H9 (cell line): ENCODE measurements around the gene BAZ1B. TPM values are rescaled to one million over a fixed set of nuclear protein-coding genes. Genes with fewer than 3 reads are reported as not detected.

ENCODE experiments used
- DNase-seq: peaks from one replicate; pipeline ENCODE4 v3.0.0-alpha.2; 2017
- H2AFZ ChIP-seq: one replicate; pipeline ENCODE4 v1.6.1; 2013; ENCODE audit warnings: mild to moderate bottlenecking, low read length, control low read depth, moderate library complexity
- H2AK5ac ChIP-seq: 2 replicates; pipeline ENCODE4 v1.6.1; 2013; ENCODE audit warnings: low read length, control low read depth, mixed read lengths; ENCODE audit not compliant: insufficient read length
- H2BK120ac ChIP-seq: one replicate; pipeline ENCODE4 v1.6.1; 2013; ENCODE audit warnings: low read depth, mild to moderate bottlenecking, low read length, control low read depth, inconsistent platforms; ENCODE audit not compliant: poor library complexity, severe bottlenecking
- H2BK12ac ChIP-seq: 2 replicates; pipeline ENCODE4 v1.6.1; 2013; ENCODE audit warnings: low read length, control low read depth, mixed read lengths, low read depth; ENCODE audit not compliant: insufficient read length
- H2BK15ac ChIP-seq: 2 replicates; pipeline ENCODE4 v1.6.1; 2013; ENCODE audit warnings: low read depth, low read length, control low read depth
- H2BK20ac ChIP-seq: one replicate; pipeline ENCODE4 v1.6.1; 2013; ENCODE audit warnings: low read depth, mild to moderate bottlenecking, low read length, control low read depth, inconsistent platforms; ENCODE audit not compliant: poor library complexity, severe bottlenecking
- H2BK5ac ChIP-seq: 2 replicates; pipeline ENCODE4 v1.6.1; 2013; ENCODE audit warnings: low read length, control low read depth, mixed read lengths; ENCODE audit not compliant: insufficient read length
- H3K14ac ChIP-seq: 2 replicates; pipeline ENCODE4 v1.6.1; 2013; ENCODE audit warnings: low read length, control low read depth; ENCODE audit not compliant: insufficient read depth
- H3K18ac ChIP-seq: 2 replicates; pipeline ENCODE4 v1.6.1; 2013; ENCODE audit warnings: low read depth, mild to moderate bottlenecking, mixed read lengths, low read length, control low read depth; ENCODE audit not compliant: insufficient read length
- H3K23ac ChIP-seq: 2 replicates; pipeline ENCODE4 v1.6.1; 2013; ENCODE audit warnings: low read length, control low read depth, mixed read lengths, low read depth; ENCODE audit not compliant: insufficient read length
- H3K23me2 ChIP-seq: 2 replicates; pipeline ENCODE4 v1.6.1; 2013; ENCODE audit warnings: low read depth, mild to moderate bottlenecking, mixed read lengths, low read length, control low read depth; ENCODE audit not compliant: insufficient read length, poor library complexity, severe bottlenecking
- H3K27ac ChIP-seq: 2 replicates; pipeline ENCODE4 v1.5.1; 2013; ENCODE audit warnings: low read length, control low read depth, mixed read lengths, low read depth; ENCODE audit not compliant: insufficient read length
- H3K27me3 ChIP-seq: 2 replicates; pipeline ENCODE4 v1.6.1; 2013; ENCODE audit warnings: low read length, control low read depth, inconsistent platforms; ENCODE audit not compliant: insufficient read depth
- H3K4ac ChIP-seq: 2 replicates; pipeline ENCODE4 v1.6.1; 2013; ENCODE audit warnings: low read depth, mild to moderate bottlenecking, control low read depth, inconsistent platforms, low read length, moderate library complexity
- H3K4me1 ChIP-seq: 2 replicates; pipeline ENCODE4 v1.6.1; 2013; ENCODE audit warnings: low read length, control low read depth, inconsistent platforms; ENCODE audit not compliant: insufficient read depth
- H3K4me2 ChIP-seq: 2 replicates; pipeline ENCODE4 v1.6.1; 2013; ENCODE audit warnings: low read length, control low read depth, mixed read lengths; ENCODE audit not compliant: insufficient read length, insufficient read depth
- H3K56ac ChIP-seq: 2 replicates; pipeline ENCODE4 v1.6.1; 2013; ENCODE audit warnings: low read depth, mild to moderate bottlenecking, mixed read lengths, low read length, control low read depth; ENCODE audit not compliant: insufficient read length
- H3K79me1 ChIP-seq: 2 replicates; pipeline ENCODE4 v1.6.1; 2013; ENCODE audit warnings: low read depth, mild to moderate bottlenecking, moderate library complexity, low read length, control low read depth, inconsistent platforms; ENCODE audit not compliant: insufficient read depth, poor library complexity, severe bottlenecking
- H3K79me2 ChIP-seq: 2 replicates; pipeline ENCODE4 v1.6.1; 2013; ENCODE audit warnings: low read length, control low read depth, inconsistent platforms; ENCODE audit not compliant: insufficient read depth
- H3K9ac ChIP-seq: 2 replicates; pipeline ENCODE4 v1.6.1; 2013; ENCODE audit warnings: low read length, control low read depth, mixed read lengths; ENCODE audit not compliant: insufficient read length; ENCODE audit errors: extremely low read depth
- H3K9me3 ChIP-seq: one replicate; pipeline ENCODE4 v1.6.1; 2013; ENCODE audit warnings: low read depth, low read length, inconsistent platforms; ENCODE audit not compliant: control insufficient read depth
- H3T11ph ChIP-seq: one replicate; pipeline ENCODE4 v1.6.1; 2013; ENCODE audit warnings: mild to moderate bottlenecking, low read length, control low read depth, inconsistent platforms
- H4K20me1 ChIP-seq: one replicate; pipeline ENCODE4 v1.6.1; 2013; ENCODE audit not compliant: control insufficient read depth, insufficient read length, insufficient read depth
- H4K5ac ChIP-seq: 2 replicates; pipeline ENCODE4 v1.6.1; 2013; ENCODE audit warnings: low read depth, mild to moderate bottlenecking, mixed read lengths, low read length, control low read depth; ENCODE audit not compliant: insufficient read length
- H4K8ac ChIP-seq: replicated peaks from 2 replicates; pipeline ENCODE4 v1.6.1; 2013; ENCODE audit warnings: low read length, control low read depth, mixed read lengths, low read depth; ENCODE audit not compliant: insufficient read length
- H4K91ac ChIP-seq: 2 replicates; pipeline ENCODE4 v1.6.1; 2013; ENCODE audit warnings: low read depth, mild to moderate bottlenecking, moderate library complexity, mixed read lengths, low read length, control low read depth; ENCODE audit not compliant: insufficient read length
- H3K27ac Mint-ChIP-seq, 3 experiments: 2 replicates in 2 of 3; 3 replicates in 1 of 3; pipeline ENCODE4 v1.8.0; 2020 to 2021; ENCODE audit warnings: mixed read lengths in 3 of 3, mild to moderate bottlenecking in 1 of 3, moderate library complexity in 1 of 3
- H3K27me3 Mint-ChIP-seq: 2 replicates; pipeline ENCODE4 v1.8.0; 2021; ENCODE audit warnings: low read depth, mild to moderate bottlenecking, moderate library complexity, mixed read lengths
- H3K36me3 Mint-ChIP-seq, 3 experiments: 2 replicates in 2 of 3; 3 replicates in 1 of 3; pipeline ENCODE4 v1.8.0; 2020 to 2021; ENCODE audit warnings: low read depth in 3 of 3, mixed read lengths in 3 of 3; ENCODE audit not compliant: insufficient read depth in 1 of 3
- H3K4me1 Mint-ChIP-seq, 2 experiments: 2 replicates each; pipeline ENCODE4 v1.8.0; 2020; ENCODE audit warnings: mixed read lengths in 2 of 2
- H3K4me3 Mint-ChIP-seq, 2 experiments: 2 replicates in 1 of 2; 3 replicates in 1 of 2; pipeline ENCODE4 v1.8.0; 2020 to 2021; ENCODE audit warnings: mild to moderate bottlenecking in 2 of 2, mixed read lengths in 2 of 2, moderate library complexity in 1 of 2
- H3K9me3 Mint-ChIP-seq, 2 experiments: 2 replicates in 1 of 2; 3 replicates in 1 of 2; pipeline ENCODE4 v1.8.0; 2020; ENCODE audit warnings: mild to moderate bottlenecking in 2 of 2, mixed read lengths in 2 of 2, moderate library complexity in 1 of 2
- CTCF ChIP-seq: fragments of 200-600 bp; sonication (generic); conservative IDR thresholded peaks from 3 replicates; pipeline ENCODE4 v1.8.0; 2021; ENCODE audit warnings: antibody characterized with exemption, mild to moderate bottlenecking
- WGBS: extraction: QIAGEN DNeasy Blood & Tissue Kit; methylation state at CpG from one replicate; pipeline ENCODE4 v1.1.7; 2013; ENCODE audit warnings: missing lambda C conversion rate, low lambda C conversion rate, mixed read lengths; ENCODE audit not compliant: insufficient read length; ENCODE audit errors: extremely low coverage; 5-methylcytosine and 5-hydroxymethylcytosine counted together
- total RNA-seq: library from RNA; stranded (reverse); gene quantifications from 2 replicates; pipeline ENCODE4 v1.2.1, GENCODE V29; 2021

BAZ1B gene
- total RNA-seq, 1 experiment from 2014 or later: 96.4 TPM

GRCh38 chr7:73429622-73430505 is 92.2 kb downstream of the BAZ1B start:
- no peak overlapping the region for H3T11ph ChIP-seq
- Mint-ChIP-seq H3K27me3 (peaks cover 10% of the 10 kb centered on the region), H3K27ac (no peak overlapping the region), H3K4me3 (no peak overlapping the region), H3K4me1 (peaks cover 0 to 6% of the 10 kb centered on the region in 2 experiments; a peak in 1 of 4 replicates), H3K36me3 (peaks cover 0 to 3% (median 0%) of the 10 kb centered on the region in 3 experiments; a peak in 4 of 7 replicates), H3K9me3 (peaks cover 0 to 3% of the 10 kb centered on the region in 2 experiments; a peak in 1 of 5 replicates)
- no peak overlapping the region for H4K8ac ChIP-seq
- no peak overlapping the region for H2AK5ac ChIP-seq
- H3K4me2 ChIP-seq: no peak overlapping the region
- no peak overlapping the region for H2AFZ ChIP-seq
- no peak overlapping the region for H4K91ac ChIP-seq
- H3K23ac ChIP-seq: no peak overlapping the region
- H2BK12ac ChIP-seq: no peak overlapping the region
- H3K4me1 ChIP-seq: no peaks in the 10 kb centered on the region
- no peak overlapping the region for H3K4ac ChIP-seq
- no peak overlapping the region for H2BK5ac ChIP-seq
- no peak overlapping the region for H3K56ac ChIP-seq
- H4K5ac ChIP-seq: no peak overlapping the region
- no peak overlapping the region for H3K14ac ChIP-seq
- no peaks in the 10 kb centered on the region; the same call in 1 of the 2 replicates for H3K27me3 ChIP-seq
- no peaks in the 10 kb centered on the region for H3K23me2 ChIP-seq
- no peaks in the 10 kb centered on the region for H4K20me1 ChIP-seq
- H3K79me1 ChIP-seq: no peaks in the 10 kb centered on the region
- no peak overlapping the region for H2BK15ac ChIP-seq
- H3K9ac ChIP-seq: no peak overlapping the region
- no peak overlapping the region for H2BK20ac ChIP-seq
- DNase-seq: no peak
- no peaks in the 10 kb centered on the region for H3K79me2 ChIP-seq
- TF ChIP-seq CTCF: no peak
- no CpG with 5 or more reads among the region's 6 CpGs for WGBS
- H3K18ac ChIP-seq: no peak overlapping the region
- no peak overlapping the region for H3K27ac ChIP-seq
- H2BK120ac ChIP-seq: no peak overlapping the region
- H3K9me3 ChIP-seq: no peaks in the 10 kb centered on the region
